HEK293T (cell line): ENCODE data around the gene CLEC2B.

Experiments
- CTCF ChIA-PET: fragments of 350-600 bp; formaldehyde crosslinking; extraction: SDS; loops from one replicate; lab custom pipeline; 2021; ENCODE audit warnings: antibody characterized with exemption, inconsistent platforms; lab: Yijun Ruan, JAX
- POLR2A ChIA-PET: fragments of 350-600 bp; formaldehyde crosslinking; extraction: SDS; loops from one replicate; lab custom pipeline; 2020; ENCODE audit warnings: antibody characterized with exemption, inconsistent platforms; lab: Yijun Ruan, JAX
- DNase-seq: peaks from one replicate; pipeline ENCODE4 v3.0.0; 2012; ENCODE audit warnings: mixed read lengths; ENCODE audit errors: extremely low spot score
- ARNT ChIP-seq: fragments of 450-650 bp; IDR thresholded peaks from 2 replicates; pipeline ENCODE4 v1.6.1; 2017; ENCODE audit warnings: mild to moderate bottlenecking
- BHLHE40 ChIP-seq: fragments of 450-650 bp; IDR thresholded peaks from 2 replicates; pipeline ENCODE4 v1.6.1; 2016; ENCODE audit warnings: mild to moderate bottlenecking, moderate library complexity, borderline replicate concordance
- CTBP1 ChIP-seq: fragments of 450-650 bp; IDR thresholded peaks from 2 replicates; pipeline ENCODE4 v1.6.1; 2016; ENCODE audit warnings: borderline replicate concordance
- ELF4 ChIP-seq: fragments of 450-650 bp; IDR thresholded peaks from 2 replicates; pipeline ENCODE4 v1.6.1; 2017; ENCODE audit warnings: antibody characterized with exemption
- FOXA1 ChIP-seq: fragments of 450-650 bp; IDR thresholded peaks from 2 replicates; pipeline ENCODE4 v1.6.1; 2016; ENCODE audit warnings: mild to moderate bottlenecking
- FOXK2 ChIP-seq: fragments of 450-650 bp; IDR thresholded peaks from 2 replicates; pipeline ENCODE4 v1.6.1; 2016; ENCODE audit warnings: mild to moderate bottlenecking
- FOXM1 ChIP-seq: fragments of 450-650 bp; IDR thresholded peaks from 2 replicates; pipeline ENCODE4 v1.6.1; 2017; ENCODE audit warnings: mild to moderate bottlenecking, borderline replicate concordance
- HDGF ChIP-seq: fragments of 450-650 bp; IDR thresholded peaks from 2 replicates; pipeline ENCODE4 v1.6.1; 2017; ENCODE audit warnings: antibody characterized with exemption, borderline replicate concordance
- L3MBTL2 ChIP-seq: fragments of 450-650 bp; conservative IDR thresholded peaks from 2 replicates; pipeline ENCODE4 v1.6.1; 2016; ENCODE audit warnings: mild to moderate bottlenecking
- LEF1 ChIP-seq: fragments of 450-650 bp; IDR thresholded peaks from 2 replicates; pipeline ENCODE4 v1.6.1; 2017; ENCODE audit warnings: mild to moderate bottlenecking, borderline replicate concordance
- NFRKB ChIP-seq: fragments of 450-650 bp; IDR thresholded peaks from 2 replicates; pipeline ENCODE4 v1.6.1; 2016; ENCODE audit warnings: mild to moderate bottlenecking, moderate library complexity
- PKNOX1 ChIP-seq: fragments of 450-650 bp; IDR thresholded peaks from 2 replicates; pipeline ENCODE4 v1.6.1; 2016
- SP1 ChIP-seq: fragments of 450-650 bp; IDR thresholded peaks from 2 replicates; pipeline ENCODE4 v1.6.1; 2017
- SUZ12 ChIP-seq: fragments of 450-650 bp; IDR thresholded peaks from 2 replicates; pipeline ENCODE4 v1.6.1; 2016; ENCODE audit warnings: mild to moderate bottlenecking
- TARDBP ChIP-seq: fragments of 450-650 bp; IDR thresholded peaks from 2 replicates; pipeline ENCODE4 v1.6.1; 2016
- ZNF384 ChIP-seq: fragments of 450-650 bp; IDR thresholded peaks from 2 replicates; pipeline ENCODE4 v1.6.1; 2016

CLEC2B gene

GRCh38 chr12:9810671-9811070, 58.5 kb downstream of the CLEC2B start:
- CTCF ChIA-PET = no interaction called here
- TF ChIP-seq SP1 = no peak
- TF ChIP-seq LEF1 = no peak
- TF ChIP-seq BHLHE40 = no peak
- no peak for TF ChIP-seq FOXM1
- DNase-seq = no peak
- POLR2A ChIA-PET = no interaction called here

- CTCF ChIA-PET = no interaction called here
- POLR2A ChIA-PET = no interaction called here
- TF ChIP-seq FOXK2 (no peak), BHLHE40 (no peak), TARDBP (no peak), SUZ12 (no peak), ELF4 (no peak), SP1 (no peak), FOXM1 (no peak), L3MBTL2 (no peak), FOXA1 (no peak), PKNOX1 (no peak), NFRKB (no peak), ZNF384 (no peak), ARNT (no peak), LEF1 (no peak)
- no peak for DNase-seq
Observed at GRCh38 chr12:9809866-9810265, 59.3 kb downstream of the CLEC2B start.

GRCh38 chr12:9809338-9809737, 59.8 kb downstream of the CLEC2B start:
- no peak for TF ChIP-seq NFRKB
- ChIA-PET CTCF (no interaction called here), POLR2A (no interaction called here)
- no peak for DNase-seq

- ChIA-PET POLR2A (no interaction called here), CTCF (interaction anchor here (0.6 to 1.6 kb wide), 3 partner anchors 58 to 1582 kb away, joined by 3 to 5 read pairs (median 4); no protein-coding TSS in a partner anchor)
- no peak for TF ChIP-seq HDGF
- no peak for TF ChIP-seq CTBP1
- no peak for TF ChIP-seq SP1
- TF ChIP-seq L3MBTL2 = no peak
- TF ChIP-seq TARDBP = no peak
- no peak for TF ChIP-seq ARNT
- TF ChIP-seq SUZ12 = no peak
- TF ChIP-seq NFRKB = no peak
- TF ChIP-seq FOXA1 = no peak
- no peak for TF ChIP-seq PKNOX1
- no peak for TF ChIP-seq FOXM1
- TF ChIP-seq LEF1 = no peak
- no peak for TF ChIP-seq ELF4
- DNase-seq = no peak
Observed at GRCh38 chr12:9808504-9808903, 60.6 kb downstream of the CLEC2B start.

GRCh38 chr12:9806714-9807113, 62.4 kb downstream of the CLEC2B start:
- TF ChIP-seq PKNOX1 = no peak
- no peak for TF ChIP-seq ZNF384
- TF ChIP-seq LEF1 = no peak
- no peak for TF ChIP-seq BHLHE40
- no peak for TF ChIP-seq CTBP1
- no peak for TF ChIP-seq ELF4
- TF ChIP-seq NFRKB = no peak
- TF ChIP-seq FOXM1 = no peak
- no peak for TF ChIP-seq HDGF
- no peak for TF ChIP-seq ARNT
- no peak for TF ChIP-seq SP1
- TF ChIP-seq SUZ12 = no peak
- no peak for TF ChIP-seq L3MBTL2
- TF ChIP-seq FOXA1 = no peak
- no peak for TF ChIP-seq TARDBP
- POLR2A ChIA-PET = no interaction called here
- CTCF ChIA-PET = interaction anchor here (1.6 kb wide), 1 partner anchor 56 kb away, joined by 5 read pairs; no protein-coding TSS in a partner anchor
- DNase-seq = no peak

GRCh38 chr12:9805883-9806282, 63.3 kb downstream of the CLEC2B start:
- ChIA-PET POLR2A (no interaction called here), CTCF (no interaction called here)
- TF ChIP-seq LEF1 = no peak
- no peak for TF ChIP-seq ARNT
- no peak for TF ChIP-seq HDGF
- TF ChIP-seq NFRKB = no peak
- no peak for TF ChIP-seq BHLHE40
- no peak for TF ChIP-seq CTBP1
- no peak for TF ChIP-seq SUZ12
- TF ChIP-seq FOXM1 = no peak
- TF ChIP-seq PKNOX1 = no peak
- TF ChIP-seq SP1 = no peak
- TF ChIP-seq TARDBP = no peak
- no peak for TF ChIP-seq ZNF384
- TF ChIP-seq FOXA1 = no peak
- TF ChIP-seq L3MBTL2 = no peak
- no peak for TF ChIP-seq FOXK2
- DNase-seq = no peak
